ENCODE measurements around the gene GLT1D1. TPM values are rescaled to one million over a fixed set of nuclear protein-coding genes. Genes with fewer than 3 reads are reported as not detected.

GLT1D1 gene
- total and polyA plus RNA-seq, 12 donors: 0.07 to 3.3 (median 0.66) TPM; not detected in 1

DNA sequence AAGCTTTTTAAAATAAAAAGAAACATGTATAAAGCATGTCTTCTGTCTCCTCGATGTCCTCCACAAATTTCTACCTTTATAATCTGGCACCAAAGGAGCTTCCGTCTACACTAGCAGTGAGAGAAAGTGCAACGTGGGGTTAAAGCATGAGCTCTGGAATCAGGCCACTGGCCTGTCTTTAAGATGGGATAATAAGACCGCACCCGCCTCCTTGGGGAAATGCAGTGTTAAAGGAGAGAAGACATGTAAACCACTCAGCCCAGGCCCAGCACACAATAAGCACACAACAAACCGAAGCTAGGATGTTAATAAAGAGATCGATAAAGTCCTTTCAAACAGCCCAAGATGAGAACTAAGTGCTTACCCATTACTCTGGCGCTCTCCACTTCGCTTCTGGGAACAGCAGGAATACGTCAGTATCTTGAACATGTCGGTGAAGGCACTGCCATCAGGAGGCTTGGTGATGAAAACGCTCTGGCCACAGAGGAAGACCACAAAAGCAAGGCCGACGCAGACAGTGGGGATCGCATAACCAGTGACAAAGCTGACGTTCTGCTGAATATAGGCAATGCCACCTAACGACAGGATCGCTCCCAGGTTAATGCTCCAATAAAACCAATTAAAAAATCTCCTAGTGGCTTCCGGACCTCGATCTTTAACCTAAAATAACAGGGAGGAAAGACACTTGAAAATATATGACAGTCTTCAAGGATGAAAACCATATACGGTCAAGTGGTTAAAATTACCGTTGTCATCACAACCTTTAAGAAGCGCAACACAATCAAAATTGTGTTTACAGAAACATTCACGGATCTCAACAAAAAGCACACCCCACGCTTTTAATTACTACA, 38.6 kb upstream of the GLT1D1 start:
- Histone ChIP-seq H3K27ac (peak overlapping the region in 3 of 10 donors; percentile 21 to 84 (median 36)), H3K4me3 (no peak overlapping the region), H3K9me3 (no peaks in the 10 kb centered on the region), H3K36me3 (peaks cover 0 to 42% (median 0%) of the 10 kb centered on the region in 9 donors), H3K27me3 (no peaks in the 10 kb centered on the region), H3K4me1 (peaks cover 12 to 96% (median 70%) of the 10 kb centered on the region in 9 donors)
- DNase-seq (no peak), ATAC-seq (no peak)
- intact Hi-C loops (cut with DNase I): no loop called here
- TF ChIP-seq, protein P1, sequence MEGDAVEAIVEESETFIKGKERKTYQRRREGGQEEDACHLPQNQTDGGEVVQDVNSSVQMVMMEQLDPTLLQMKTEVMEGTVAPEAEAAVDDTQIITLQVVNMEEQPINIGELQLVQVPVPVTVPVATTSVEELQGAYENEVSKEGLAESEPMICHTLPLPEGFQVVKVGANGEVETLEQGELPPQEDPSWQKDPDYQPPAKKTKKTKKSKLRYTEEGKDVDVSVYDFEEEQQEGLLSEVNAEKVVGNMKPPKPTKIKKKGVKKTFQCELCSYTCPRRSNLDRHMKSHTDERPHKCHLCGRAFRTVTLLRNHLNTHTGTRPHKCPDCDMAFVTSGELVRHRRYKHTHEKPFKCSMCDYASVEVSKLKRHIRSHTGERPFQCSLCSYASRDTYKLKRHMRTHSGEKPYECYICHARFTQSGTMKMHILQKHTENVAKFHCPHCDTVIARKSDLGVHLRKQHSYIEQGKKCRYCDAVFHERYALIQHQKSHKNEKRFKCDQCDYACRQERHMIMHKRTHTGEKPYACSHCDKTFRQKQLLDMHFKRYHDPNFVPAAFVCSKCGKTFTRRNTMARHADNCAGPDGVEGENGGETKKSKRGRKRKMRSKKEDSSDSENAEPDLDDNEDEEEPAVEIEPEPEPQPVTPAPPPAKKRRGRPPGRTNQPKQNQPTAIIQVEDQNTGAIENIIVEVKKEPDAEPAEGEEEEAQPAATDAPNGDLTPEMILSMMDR (IDR thresholded peaks at IDR 0.05): no peak
- WGBS, 2 donors: 90 to 91% methylated on average over 25 of the region's 25 CpGs

DNA sequence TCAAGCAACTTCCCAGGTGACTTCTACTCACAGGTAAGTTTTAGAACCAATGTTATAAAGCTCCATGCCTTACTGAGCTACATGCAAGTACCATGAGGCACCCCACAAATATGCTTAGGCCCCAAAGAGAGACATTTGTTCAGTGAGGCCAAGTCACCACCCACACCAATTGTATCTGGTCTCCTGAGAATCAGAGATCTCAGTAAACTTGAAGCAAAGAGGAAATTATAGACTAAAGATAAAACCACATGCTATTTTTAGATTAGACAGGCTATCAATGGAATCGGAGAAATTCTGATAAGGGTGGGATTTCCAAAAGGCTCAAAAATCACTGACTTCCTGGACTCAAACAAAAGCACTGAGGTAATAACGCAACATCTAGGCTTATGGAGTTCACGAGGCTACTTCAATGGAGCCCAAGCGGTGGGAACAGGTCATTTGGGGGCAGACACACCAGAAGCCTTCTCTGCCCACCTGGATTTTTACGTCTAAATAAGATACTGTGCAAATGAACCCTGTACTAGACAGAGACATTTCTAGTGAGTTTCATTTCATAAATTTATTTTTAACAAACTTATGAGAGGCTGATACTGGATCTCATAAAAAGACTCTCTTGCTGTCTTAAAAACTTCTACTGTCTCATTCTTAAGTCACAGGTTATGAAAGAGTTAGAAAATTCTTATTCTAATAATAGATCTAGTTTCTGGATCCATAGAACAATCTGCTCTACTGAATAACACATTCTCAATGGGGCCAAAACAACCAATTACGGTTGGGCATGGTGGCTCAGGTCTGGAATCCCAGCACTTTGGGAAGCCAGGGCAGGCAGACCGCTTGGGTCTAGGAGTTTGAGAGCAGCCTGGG, 37.3 kb upstream of the GLT1D1 start:
- H3K9me3 ChIP-seq: no peaks in the 10 kb centered on the region
- H3K27me3 ChIP-seq: no peaks in the 10 kb centered on the region
- TF ChIP-seq, protein P1 (IDR thresholded peaks at IDR 0.05): no peak
- H3K4me3 ChIP-seq: no peak overlapping the region
- ATAC-seq: no peak
- intact Hi-C loops (cut with DNase I): no loop called here
- peaks cover 0 to 41% (median 0%) of the 10 kb centered on the region in 9 donors for H3K36me3 ChIP-seq
- no peak for DNase-seq
- H3K27ac ChIP-seq: peak overlapping the region in 9 of 10 donors; percentile 62 to 90 (median 87)
- peaks cover 12 to 96% (median 69%) of the 10 kb centered on the region in 9 donors for H3K4me1 ChIP-seq
- WGBS, 2 donors: 61 to 70% methylated on average over 7 of the region's 7 CpGs

DNA sequence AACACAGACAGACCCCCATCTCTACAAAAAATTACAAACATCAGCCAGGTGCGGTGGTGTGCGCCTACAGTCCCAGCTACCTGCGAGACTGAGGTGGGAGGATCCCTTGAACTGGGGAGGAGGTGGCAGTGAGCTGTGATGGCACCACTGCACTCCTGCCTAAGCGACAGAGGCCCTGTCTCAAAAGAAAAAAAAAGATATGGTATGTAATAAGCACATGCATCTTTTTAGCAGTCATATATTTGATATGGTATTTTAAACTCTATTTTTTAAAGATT, 36.7 kb upstream of the GLT1D1 start:
- intact Hi-C loops (cut with DNase I): no loop called here
- no peak overlapping the region for H3K4me3 ChIP-seq
- H3K27me3 ChIP-seq: no peaks in the 10 kb centered on the region
- no peak for ATAC-seq
- no peaks in the 10 kb centered on the region for H3K9me3 ChIP-seq
- H3K27ac ChIP-seq: peak overlapping the region in 9 of 10 donors; percentile 62 to 90 (median 87)
- H3K36me3 ChIP-seq: peaks cover 0 to 37% (median 0%) of the 10 kb centered on the region in 9 donors
- no peak for DNase-seq
- TF ChIP-seq, protein P1 (IDR thresholded peaks at IDR 0.05): no peak
- H3K4me1 ChIP-seq: peaks cover 12 to 96% (median 69%) of the 10 kb centered on the region in 9 donors
- 94 to 98% methylated on average over 4 of the region's 4 CpGs for WGBS, 2 donors

All from heart right ventricle (tissue), 16 donors.